GM13977 (cell line): ENCODE measurements around the gene DCAF11.

Source experiments
- DNase-seq: peaks from one replicate; pipeline ENCODE4 v3.0.0; 2012; ENCODE audit warnings: low spot score
- in situ Hi-C: fragments of 300-500 bp; cut with MboI; formaldehyde crosslinking; loops from one replicate; pipeline ENCODE4 v1.12.0; 2022; ENCODE audit warnings: low sequenced_read_pairs, low pct_unique_long_range_greater_than_20kb, mixed read lengths, inconsistent platforms; ENCODE audit not compliant: unreplicated experiment
- TF ChIP-seq, protein P1 (sequence below): IDR thresholded peaks from 2 replicates; pipeline ENCODE4 v1.5.1; 2012; ENCODE audit warnings: mild to moderate bottlenecking, control low read depth; ENCODE audit not compliant: insufficient read depth; ENCODE audit errors: extremely low read depth, missing control alignments

Gene DCAF11

GRCh38 chr14:24083462-24083861, 31.1 kb upstream of the DCAF11 start:
- TF ChIP-seq, protein P1, sequence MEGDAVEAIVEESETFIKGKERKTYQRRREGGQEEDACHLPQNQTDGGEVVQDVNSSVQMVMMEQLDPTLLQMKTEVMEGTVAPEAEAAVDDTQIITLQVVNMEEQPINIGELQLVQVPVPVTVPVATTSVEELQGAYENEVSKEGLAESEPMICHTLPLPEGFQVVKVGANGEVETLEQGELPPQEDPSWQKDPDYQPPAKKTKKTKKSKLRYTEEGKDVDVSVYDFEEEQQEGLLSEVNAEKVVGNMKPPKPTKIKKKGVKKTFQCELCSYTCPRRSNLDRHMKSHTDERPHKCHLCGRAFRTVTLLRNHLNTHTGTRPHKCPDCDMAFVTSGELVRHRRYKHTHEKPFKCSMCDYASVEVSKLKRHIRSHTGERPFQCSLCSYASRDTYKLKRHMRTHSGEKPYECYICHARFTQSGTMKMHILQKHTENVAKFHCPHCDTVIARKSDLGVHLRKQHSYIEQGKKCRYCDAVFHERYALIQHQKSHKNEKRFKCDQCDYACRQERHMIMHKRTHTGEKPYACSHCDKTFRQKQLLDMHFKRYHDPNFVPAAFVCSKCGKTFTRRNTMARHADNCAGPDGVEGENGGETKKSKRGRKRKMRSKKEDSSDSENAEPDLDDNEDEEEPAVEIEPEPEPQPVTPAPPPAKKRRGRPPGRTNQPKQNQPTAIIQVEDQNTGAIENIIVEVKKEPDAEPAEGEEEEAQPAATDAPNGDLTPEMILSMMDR, result no peak

DNA sequence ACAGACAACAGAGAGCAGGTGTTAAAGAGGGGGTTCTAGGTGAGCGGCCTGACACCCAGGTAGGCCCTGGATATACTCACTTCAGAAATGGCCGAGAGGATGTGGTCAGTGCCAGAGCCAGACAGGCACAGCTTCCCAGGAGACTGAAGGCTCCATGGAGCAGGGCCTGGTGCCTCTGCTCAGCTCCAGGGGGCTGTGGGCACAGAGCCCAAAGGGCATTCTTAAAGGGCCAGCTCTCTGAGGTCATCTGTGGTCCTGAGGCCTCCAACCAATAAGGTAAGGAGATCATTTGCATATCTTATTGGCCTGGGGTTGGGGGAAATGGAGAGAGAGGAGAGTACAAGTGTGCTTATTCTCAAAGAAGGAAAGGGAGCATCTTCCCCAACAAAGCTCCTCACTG, 30.1 kb upstream of the DCAF11 start:
- TF ChIP-seq, protein P1, result no peak
- in situ Hi-C loops, result loop anchor here (25.0 kb wide), 1 partner anchor 97 kb away; the partner anchor contains the start of gene DHRS4L2

More at GRCh38 chr14:24083462-24083861, 31.1 kb upstream of the DCAF11 start:
- in situ Hi-C loops, result loop anchor here (25.0 kb wide), 1 partner anchor 96 kb away; the partner anchor contains the start of gene DHRS4L2
- DNase-seq, result no peak

DNA sequence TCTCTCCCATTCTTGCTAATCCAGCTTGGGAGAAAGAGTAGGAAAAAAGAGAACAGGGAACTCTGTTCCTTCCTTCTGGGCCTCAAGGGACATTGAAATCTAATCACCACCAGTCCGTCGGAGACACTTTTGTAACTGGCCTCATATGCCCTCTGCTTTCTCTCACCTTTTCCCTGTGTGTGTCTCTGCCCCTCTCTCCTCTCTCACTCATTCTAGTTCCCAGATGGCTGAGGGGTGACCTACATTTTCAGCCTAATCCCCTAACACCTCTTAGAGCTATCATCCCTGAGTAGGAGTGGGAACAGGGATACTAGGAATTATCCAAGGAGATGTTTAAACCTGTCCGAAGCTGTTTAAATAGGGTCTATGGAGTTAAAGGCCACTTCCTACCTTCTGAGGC, 29.4 kb upstream of the DCAF11 start:
- no peak for DNase-seq
- TF ChIP-seq, protein P1, result no peak
- in situ Hi-C loops, result loop anchor here (25.0 kb wide), 1 partner anchor 98 kb away; the partner anchor contains the start of gene DHRS4L2

More for the DNA sequence above, 30.1 kb upstream of the DCAF11 start:
- DNase-seq, result no peak

DNA sequence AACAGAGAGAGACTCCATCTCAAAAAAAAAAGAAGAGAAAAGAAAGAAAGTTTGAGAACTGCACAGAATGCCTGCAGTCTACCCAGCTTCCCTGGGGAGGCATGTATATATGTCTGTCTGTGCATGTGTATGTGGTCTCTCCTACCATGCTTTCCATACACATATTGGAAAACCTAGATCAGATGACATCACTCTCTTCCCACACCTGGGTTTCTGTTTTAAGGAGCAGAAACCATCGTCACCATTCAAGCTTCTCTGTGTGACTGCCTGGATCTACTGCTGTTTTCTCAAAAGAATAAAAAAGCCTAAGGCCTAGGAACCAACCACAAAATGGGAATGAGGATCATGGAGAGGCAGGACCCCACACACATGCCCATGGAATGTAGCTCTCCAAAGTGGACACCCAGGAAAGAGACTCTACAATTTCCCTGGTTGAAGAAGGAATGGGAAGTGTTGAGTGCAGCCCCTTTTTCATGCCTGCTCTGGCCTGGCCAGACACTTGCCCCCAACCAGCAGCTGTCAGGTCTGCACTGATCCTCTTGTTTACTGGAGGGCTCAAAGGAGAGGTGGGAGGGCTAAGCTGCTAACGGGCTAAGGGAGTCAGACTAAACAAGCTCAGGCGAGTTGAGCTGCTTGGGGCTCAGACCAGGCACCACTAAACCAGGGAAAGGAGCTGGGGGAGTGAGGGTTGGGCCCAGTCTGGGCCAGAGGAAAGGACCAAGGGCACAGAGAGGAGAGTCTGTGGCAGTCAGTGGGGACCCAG, 28.2 kb upstream of the DCAF11 start:
- TF ChIP-seq, protein P1, result no peak
- DNase-seq, result no peak
- in situ Hi-C loops, result loop anchor here (25.0 kb wide), 1 partner anchor 99 kb away; the partner anchor contains the start of gene DHRS4L2

- TF ChIP-seq, protein P1, result no peak
- in situ Hi-C loops, result loop anchor here (25.0 kb wide), 1 partner anchor 100 kb away; the partner anchor contains the start of gene DHRS4L2
- DNase-seq, result no peak
These were observed 27.6 kb upstream of the DCAF11 start for GRCh38 chr14:24087004-24087403.

GRCh38 chr14:24088095-24088494, 26.5 kb upstream of the DCAF11 start:
- TF ChIP-seq, protein P1, result no peak
- no peak for DNase-seq
- in situ Hi-C loops, result loop anchor here (25.0 kb wide), 1 partner anchor 101 kb away; the partner anchor contains the start of gene DHRS4L2
